Esophagus squamous epithelium (tissue), 4 donors: Measurements from ENCODE around the gene TUT7.

Source experiments
- CTCF ChIP-seq, 6 experiments: fragments of 450-650 bp in 4 of 6; fragments of 200-600 bp in 2 of 6; sonication (generic) in 2 of 6; IDR thresholded peaks; one replicate each; pipeline ENCODE4 v1.5.1; 2016 to 2019; ENCODE audit warnings: antibody characterized with exemption in 6 of 6, mild to moderate bottlenecking in 4 of 6, moderate library complexity in 4 of 6
- POLR2A ChIP-seq, 4 donors: fragments of 450-650 bp; IDR thresholded peaks; one replicate each; pipeline ENCODE4 v1.6.1; 2017; ENCODE audit warnings: antibody characterized with exemption in 4 of 4, mild to moderate bottlenecking in 4 of 4, moderate library complexity in 3 of 4

- TF ChIP-seq CTCF (IDR thresholded peaks at IDR 0.05), result no peak
- TF ChIP-seq POLR2A (IDR thresholded peaks at IDR 0.05), result no peak
These were observed 35.4 kb upstream of the TUT7 start for GRCh38 chr9:86389628-86390027.
